Activated CD4-positive, alpha-beta T cell treated with anti-CD3 and anti-CD28 coated beads for 36 hours (primary cell): Measurements from ENCODE around the gene KREMEN1. TPM values are rescaled to one million over a fixed set of nuclear protein-coding genes. Genes with fewer than 3 reads are reported as not detected.

Experiments
- ATAC-seq: fragments of 200-7000 bp; cut with Tn5 transposase; one replicate; pipeline ENCODE4 v1.10.0; 2021; ENCODE audit warnings: mild to moderate bottlenecking, moderate library complexity
- CTCF ChIA-PET: fragments of 350-600 bp; sonication (Branson Sonifier 250); formaldehyde crosslinking; loops from one replicate; lab custom pipeline; 2021; ENCODE audit warnings: antibody characterized with exemption; lab: Charles Lee
- POLR2A ChIA-PET: fragments of 350-600 bp; sonication (Branson Sonifier 250); formaldehyde crosslinking; loops from one replicate; lab custom pipeline; 2021; ENCODE audit warnings: antibody characterized with exemption, inconsistent platforms; lab: Charles Lee
- DNase-seq: peaks from one replicate; pipeline ENCODE4 v3.0.0-alpha.2; 2020
- H3K27ac Mint-ChIP-seq: one replicate; pipeline ENCODE4 v1.8.0; 2021; ENCODE audit warnings: mixed read lengths
- H3K27me3 Mint-ChIP-seq: one replicate; pipeline ENCODE4 v1.8.0; 2021; ENCODE audit warnings: mixed read lengths
- H3K36me3 Mint-ChIP-seq: one replicate; pipeline ENCODE4 v1.8.0; 2021; ENCODE audit warnings: low read depth, mixed read lengths
- H3K4me1 Mint-ChIP-seq: one replicate; pipeline ENCODE4 v1.8.0; 2021; ENCODE audit warnings: mixed read lengths
- H3K4me3 Mint-ChIP-seq: one replicate; pipeline ENCODE4 v1.8.0; 2021; ENCODE audit warnings: mild to moderate bottlenecking, moderate library complexity, mixed read lengths
- H3K9me3 Mint-ChIP-seq: one replicate; pipeline ENCODE4 v1.8.0; 2021; ENCODE audit warnings: low read depth, mixed read lengths
- intact Hi-C, 2 experiments: fragments of 100-400 bp; cut with DNase I in 1 of 2; cut with micrococcal nuclease in 1 of 2; formaldehyde crosslinking; loops; one replicate each; pipeline versions ENCODE4 v1.14.2 to v1.15.1; 2022 to 2024; cut with DNase I, micrococcal nuclease
- total RNA-seq, 2 experiments: library from RNA; stranded (reverse); gene quantifications; one replicate each; pipeline ENCODE4 v1.2.3, GENCODE V29; 2021

KREMEN1 gene
- total RNA-seq, 2 experiments from 2014 or later: 0.11 to 0.30 TPM

DNA sequence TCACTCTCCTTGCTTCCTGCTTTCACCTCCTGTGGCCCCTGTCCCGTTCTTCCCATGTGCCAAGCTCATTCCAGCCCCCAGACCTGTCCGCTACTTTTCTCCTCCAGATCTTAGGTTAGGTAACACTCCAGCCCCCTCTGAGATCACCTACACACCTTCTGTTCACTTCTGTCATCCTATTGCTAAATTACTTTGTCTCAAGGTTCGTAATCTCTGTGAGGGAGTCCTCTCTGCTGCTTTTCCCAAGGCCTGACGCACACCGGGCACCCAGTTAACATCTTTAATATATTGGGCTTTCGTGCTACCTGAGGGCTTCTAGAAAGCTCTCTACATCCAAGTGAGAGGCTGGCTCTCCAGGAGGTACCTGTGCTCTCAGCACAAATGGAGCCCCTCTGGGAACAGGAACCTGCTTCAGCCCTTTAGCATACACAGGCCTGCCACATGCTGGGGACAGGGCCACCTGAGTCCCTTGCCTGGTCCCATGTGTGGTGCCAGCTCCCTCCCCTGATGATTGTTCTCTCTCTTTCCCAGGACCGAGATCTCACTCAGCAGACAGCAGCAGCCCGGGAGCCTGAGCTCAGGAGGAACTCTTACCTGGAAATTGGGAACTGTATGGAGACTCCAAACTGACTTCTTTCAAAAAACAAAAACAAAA, 19.7 kb upstream of the KREMEN1 start:
- ATAC-seq (no peak), DNase-seq (no peak)
- Mint-ChIP-seq H3K4me1 (no peaks in the 10 kb centered on the region), H3K9me3 (no peaks in the 10 kb centered on the region), H3K27me3 (no peaks in the 10 kb centered on the region), H3K36me3 (peaks cover 2% of the 10 kb centered on the region), H3K4me3 (no peak overlapping the region), H3K27ac (no peak overlapping the region)
- POLR2A ChIA-PET: interaction anchor here (0.6 kb wide), 1 partner anchor 210 kb away, joined by 4 read pairs; no protein-coding TSS in a partner anchor
- CTCF ChIA-PET: interaction anchor here (0.7 to 4.3 kb wide), 5 partner anchors 12 to 452 kb away, joined by 3 to 21 read pairs (median 3); no protein-coding TSS in a partner anchor
- intact Hi-C loops: no loop called here

DNA sequence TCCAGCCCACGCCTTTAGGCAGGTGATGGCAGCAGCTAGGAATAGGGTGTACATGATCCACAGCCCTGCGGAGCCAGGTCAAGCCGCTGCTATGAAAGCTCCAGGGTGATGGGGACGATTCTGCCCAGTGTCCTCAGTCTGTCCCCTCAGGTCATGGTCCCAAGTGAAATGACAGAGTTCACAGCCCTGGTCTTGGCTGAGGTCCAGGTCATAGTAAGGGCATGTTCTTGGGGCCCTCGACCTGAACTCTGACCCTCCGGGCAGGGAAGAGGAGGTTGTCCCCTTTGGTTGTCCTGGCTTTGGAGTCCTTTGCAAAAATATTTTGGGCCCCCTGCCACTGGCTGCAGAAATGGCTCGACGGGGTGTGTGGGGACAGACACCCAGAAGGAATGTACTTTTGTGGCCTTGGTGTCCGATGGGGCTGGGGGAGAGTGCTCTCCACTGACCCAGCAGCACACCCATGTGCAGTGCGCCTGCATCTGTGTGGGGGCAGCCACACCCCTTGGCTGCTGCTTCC, 18.5 kb upstream of the KREMEN1 start:
- ChIA-PET CTCF (interaction anchor here (1.1 to 4.3 kb wide), 3 partner anchors 13 to 453 kb away, joined by 3 to 21 read pairs (median 5); no protein-coding TSS in a partner anchor), POLR2A (interaction anchor here (0.7 kb wide), 1 partner anchor 63 kb away, joined by 3 read pairs; no protein-coding TSS in a partner anchor)
- no peaks in the 10 kb centered on the region for H3K27me3 Mint-ChIP-seq
- peaks cover 2% of the 10 kb centered on the region for H3K36me3 Mint-ChIP-seq
- intact Hi-C loops: no loop called here
- H3K9me3 Mint-ChIP-seq: no peaks in the 10 kb centered on the region
- no peak overlapping the region for H3K27ac Mint-ChIP-seq
- ATAC-seq: no peak
- H3K4me3 Mint-ChIP-seq: no peak overlapping the region
- no peaks in the 10 kb centered on the region for H3K4me1 Mint-ChIP-seq
- DNase-seq: no peak

DNA sequence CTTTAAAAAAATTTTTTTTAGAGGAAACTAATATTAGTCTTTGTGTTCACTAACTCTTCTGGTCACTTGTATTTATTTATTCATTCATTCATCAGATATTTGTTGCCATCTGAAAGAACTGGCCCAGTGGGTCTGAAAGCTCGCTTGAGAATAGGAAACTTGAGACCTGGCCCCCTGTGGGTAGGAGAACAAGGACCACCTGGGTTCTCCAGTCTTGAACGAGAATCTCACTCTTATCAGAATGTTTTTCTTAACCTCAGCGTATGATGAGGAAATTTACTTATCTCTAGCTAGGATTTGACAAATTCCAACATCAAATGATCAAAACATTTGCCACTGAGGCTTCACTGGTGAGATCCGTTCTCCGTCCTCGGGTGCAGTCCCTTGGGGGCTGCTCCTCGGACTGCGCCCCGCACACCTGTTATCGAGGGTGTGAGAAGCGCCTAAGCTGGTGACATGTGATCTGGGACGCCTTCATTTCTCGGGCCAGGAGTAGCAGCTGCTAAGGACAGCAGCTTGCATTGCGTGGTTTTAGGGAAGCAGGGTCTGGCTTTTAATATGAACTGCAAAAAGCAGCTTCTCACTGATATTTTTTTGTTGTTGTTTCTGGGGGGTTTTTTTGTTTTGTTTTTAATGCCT, 17.5 kb upstream of the KREMEN1 start:
- ChIA-PET POLR2A (no interaction called here), CTCF (interaction anchor here (0.9 to 4.3 kb wide), 2 partner anchors 12 to 14 kb away, joined by 4 to 21 read pairs; no protein-coding TSS in a partner anchor)
- DNase-seq (no peak), ATAC-seq (no peak)
- intact Hi-C loops: no loop called here
- H3K36me3 Mint-ChIP-seq: no peaks in the 10 kb centered on the region
- no peaks in the 10 kb centered on the region for H3K9me3 Mint-ChIP-seq
- H3K4me1 Mint-ChIP-seq: no peaks in the 10 kb centered on the region
- no peak overlapping the region for H3K4me3 Mint-ChIP-seq
- no peak overlapping the region for H3K27ac Mint-ChIP-seq
- H3K27me3 Mint-ChIP-seq: peaks cover 4% of the 10 kb centered on the region

DNA sequence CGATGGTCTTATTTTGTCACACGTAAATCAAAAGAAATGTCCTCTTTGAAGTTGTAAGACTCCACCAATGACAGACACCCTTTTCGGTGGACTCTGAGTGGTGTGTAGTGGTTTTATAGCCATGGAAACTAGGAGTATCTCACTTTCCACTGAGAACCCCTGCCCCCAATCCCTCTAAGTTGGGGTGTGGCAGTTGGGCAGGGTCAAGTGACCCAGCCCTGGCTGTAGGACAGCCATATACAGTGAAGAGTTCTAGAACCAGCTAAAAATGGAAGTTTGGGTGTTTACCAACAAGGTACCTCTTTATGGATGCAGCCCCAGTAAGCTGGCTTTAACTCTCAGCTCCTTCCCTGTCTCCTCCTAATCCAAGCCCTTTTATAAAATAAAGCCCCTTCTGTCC, 16.4 kb upstream of the KREMEN1 start:
- no peaks in the 10 kb centered on the region for H3K9me3 Mint-ChIP-seq
- CTCF ChIA-PET: interaction anchor here (0.6 to 4.3 kb wide), 2 partner anchors 15 to 136 kb away, joined by 3 to 21 read pairs; no protein-coding TSS in a partner anchor

DNA sequence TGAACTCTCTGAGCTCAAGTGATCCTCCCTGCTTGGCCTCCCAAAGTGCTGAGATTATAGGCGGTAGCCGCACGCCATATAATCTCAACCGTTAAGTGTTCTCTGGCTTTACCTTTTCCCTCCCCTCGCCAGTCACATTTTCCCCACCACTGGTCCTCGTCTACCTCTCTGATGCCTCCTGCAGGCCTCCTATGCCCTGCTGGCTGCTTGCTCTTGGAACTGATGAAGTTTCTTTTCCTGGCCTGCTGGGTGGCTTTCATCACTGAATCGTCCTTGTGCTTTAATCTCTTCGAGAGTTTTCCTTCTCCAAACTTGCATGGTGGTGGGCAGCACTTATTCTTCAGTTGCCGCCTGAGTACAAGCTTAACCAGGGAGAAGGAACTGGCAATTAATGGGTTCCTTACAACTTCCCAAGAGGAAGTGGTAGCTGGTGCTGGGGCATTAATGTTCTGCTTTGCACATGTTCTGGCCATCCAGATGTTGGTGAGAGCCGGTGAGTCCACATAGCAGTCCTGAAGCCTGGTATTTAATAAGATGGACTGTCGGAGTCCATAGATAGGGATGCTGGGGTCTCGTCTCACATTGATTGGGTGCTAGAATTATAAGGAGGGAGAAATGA, 12.5 kb upstream of the KREMEN1 start:
- ChIA-PET POLR2A (interaction anchor here (0.6 kb wide), 2 partner anchors 152 to 543 kb away, joined by 3 read pairs; partner anchors contain the start of gene NF2), CTCF (interaction anchor here (0.6 kb wide), 1 partner anchor 207 kb away, joined by 4 read pairs; no protein-coding TSS in a partner anchor)
- Mint-ChIP-seq H3K4me1 (peaks cover under 1% of the 10 kb centered on the region), H3K27ac (no peak overlapping the region), H3K27me3 (peaks cover 11% of the 10 kb centered on the region), H3K9me3 (no peaks in the 10 kb centered on the region), H3K4me3 (no peak overlapping the region), H3K36me3 (no peaks in the 10 kb centered on the region)
- no peak for ATAC-seq
- DNase-seq: no peak
- intact Hi-C loops: no loop called here

More for the DNA sequence above, 16.4 kb upstream of the KREMEN1 start:
- H3K27me3 Mint-ChIP-seq: peaks cover 9% of the 10 kb centered on the region
- intact Hi-C loops: no loop called here
- POLR2A ChIA-PET: no interaction called here
- H3K4me3 Mint-ChIP-seq: no peak overlapping the region
- ATAC-seq: no peak
- H3K4me1 Mint-ChIP-seq: no peaks in the 10 kb centered on the region
- no peaks in the 10 kb centered on the region for H3K36me3 Mint-ChIP-seq
- no peak overlapping the region for H3K27ac Mint-ChIP-seq
- DNase-seq: no peak

DNA sequence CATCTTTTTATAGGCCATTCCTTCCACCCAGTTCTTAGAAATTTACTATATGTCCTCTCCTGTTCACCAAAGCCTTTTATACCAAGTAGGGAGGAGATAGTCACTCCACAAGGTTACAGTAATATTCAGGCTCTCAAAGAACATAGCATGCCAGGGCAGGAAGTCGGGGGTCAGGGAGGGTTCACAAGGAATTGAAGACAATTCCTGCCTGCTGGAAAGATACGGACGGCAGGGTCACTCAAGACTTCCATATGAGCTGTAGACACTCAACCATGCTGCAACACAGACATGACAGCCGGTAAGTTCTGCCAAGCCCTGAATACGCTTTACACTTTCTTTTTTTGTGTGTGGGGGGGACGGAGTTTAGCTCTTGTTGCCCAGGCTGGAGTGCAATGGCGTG, 11.9 kb upstream of the KREMEN1 start:
- Mint-ChIP-seq H3K36me3 (no peaks in the 10 kb centered on the region), H3K4me3 (no peak overlapping the region), H3K4me1 (peaks cover 4% of the 10 kb centered on the region), H3K9me3 (no peaks in the 10 kb centered on the region), H3K27ac (no peak overlapping the region), H3K27me3 (peaks cover 14% of the 10 kb centered on the region)
- DNase-seq: no peak
- POLR2A ChIA-PET: interaction anchor here (0.6 kb wide), 1 partner anchor 543 kb away, joined by 3 read pairs; the partner anchor contains the start of gene NF2
- CTCF ChIA-PET: interaction anchor here (1.3 kb wide), 1 partner anchor 20 kb away, joined by 3 read pairs; no protein-coding TSS in a partner anchor
- no peak for ATAC-seq
- intact Hi-C loops: no loop called here

DNA sequence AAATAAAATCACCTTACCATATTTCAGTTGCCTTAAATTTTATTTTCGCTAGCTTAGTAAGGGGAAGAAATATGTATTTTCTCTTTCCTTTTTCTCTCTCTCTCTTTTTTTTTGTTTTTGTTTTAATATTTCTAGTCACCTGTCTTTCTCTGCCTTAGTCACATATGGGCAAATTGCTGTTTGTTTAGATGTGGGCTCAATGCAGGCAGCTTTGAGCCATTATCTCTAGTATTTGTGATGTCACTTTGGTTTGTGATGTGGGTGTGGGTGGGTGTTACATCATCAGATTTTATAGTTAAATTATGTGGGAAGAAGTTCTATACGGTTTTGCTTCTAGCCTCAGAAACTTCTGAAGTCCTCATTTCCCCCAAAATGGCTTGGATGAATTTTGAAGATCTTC, 11.1 kb upstream of the KREMEN1 start, which contains the start of gene C22orf31:
Gene C22orf31 (minus strand): TSS at position 59 of the 400 bp plus-strand sequence. CDS start 39 bp downstream, at position 20.
- ChIA-PET CTCF (interaction anchor here (1.3 kb wide), 1 partner anchor 21 kb away, joined by 3 read pairs; no protein-coding TSS in a partner anchor), POLR2A (no interaction called here)
- ATAC-seq: no peak
- H3K27me3 Mint-ChIP-seq: peaks cover 18% of the 10 kb centered on the region
- no peak within 1 kb of the TSS for H3K27ac Mint-ChIP-seq
- intact Hi-C loops: no loop called here
- no peak within 1 kb of the TSS for H3K4me3 Mint-ChIP-seq
- DNase-seq: no peak
- H3K9me3 Mint-ChIP-seq: no peaks in the 10 kb centered on the region
- peaks cover 10% of the 10 kb centered on the region for H3K4me1 Mint-ChIP-seq
- no peaks in the 10 kb centered on the region for H3K36me3 Mint-ChIP-seq

DNA sequence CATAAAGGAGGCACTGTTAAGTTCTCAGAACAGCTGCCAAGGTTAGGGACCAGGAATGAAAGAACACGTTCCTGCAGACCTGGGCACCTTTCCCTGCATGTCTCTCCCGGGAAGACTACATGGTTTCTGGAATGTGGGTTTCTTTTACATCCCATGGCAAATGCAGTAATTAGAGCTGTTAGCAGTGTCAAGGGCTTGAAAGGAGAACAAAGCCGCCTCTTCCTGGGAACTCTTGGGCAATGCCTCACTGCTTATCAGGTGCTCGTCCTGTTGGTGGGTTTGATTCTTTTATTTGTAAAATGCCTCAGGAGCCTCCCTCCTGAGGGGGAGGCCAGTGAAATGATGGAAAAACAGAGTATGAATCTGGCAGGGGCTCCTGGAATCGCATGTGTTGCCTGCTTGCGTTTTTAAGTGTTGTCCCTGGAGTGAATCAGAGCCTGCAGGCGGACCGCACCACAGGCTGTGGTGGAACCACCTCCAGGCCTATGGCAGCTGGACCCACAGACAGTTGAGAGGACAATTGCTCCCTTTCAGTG, 10.5 kb upstream of the KREMEN1 start:
- Mint-ChIP-seq H3K27me3 (peaks cover 20% of the 10 kb centered on the region), H3K4me3 (no peak overlapping the region), H3K4me1 (peaks cover 11% of the 10 kb centered on the region), H3K36me3 (no peaks in the 10 kb centered on the region), H3K27ac (no peak overlapping the region), H3K9me3 (no peaks in the 10 kb centered on the region)
- ATAC-seq: no peak
- intact Hi-C loops: no loop called here
- no peak for DNase-seq
- POLR2A ChIA-PET: no interaction called here
- CTCF ChIA-PET: interaction anchor here (1.3 kb wide), 1 partner anchor 21 kb away, joined by 3 read pairs; no protein-coding TSS in a partner anchor

DNA sequence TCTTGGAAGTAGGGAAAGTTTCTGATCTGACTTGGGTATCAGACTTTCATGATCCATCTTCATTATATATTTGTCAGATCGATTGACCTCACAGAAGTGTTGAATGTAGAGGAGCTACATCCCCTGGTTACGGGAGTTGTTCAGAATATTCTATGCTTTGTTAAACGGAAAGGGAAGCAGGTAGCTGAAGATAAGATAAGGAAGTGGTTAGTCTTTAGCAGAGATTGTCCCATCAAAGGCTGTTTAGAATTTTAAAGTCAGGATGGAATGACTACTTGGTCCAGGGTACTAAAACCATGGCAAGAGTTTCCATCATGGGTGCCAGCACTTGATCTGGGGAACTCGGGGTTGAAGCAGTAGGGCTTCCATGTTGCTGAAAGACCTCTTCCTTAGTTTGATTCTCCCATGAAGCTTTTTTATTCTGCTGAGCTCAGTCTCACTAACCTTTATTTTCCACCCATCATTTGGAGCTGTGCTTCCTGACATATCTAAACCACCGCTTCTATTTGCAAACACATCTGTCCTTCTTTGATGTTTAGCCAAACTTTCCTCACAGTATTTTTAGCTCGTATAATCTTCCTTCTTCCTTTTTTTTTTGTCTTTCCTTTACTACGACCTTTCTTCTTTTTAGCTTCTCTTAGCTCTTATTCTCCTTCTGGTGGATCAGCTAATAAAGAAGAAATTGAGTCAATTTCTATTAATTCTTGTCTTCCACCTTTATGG, 7.2 kb upstream of the KREMEN1 start:
- no peak for ATAC-seq
- Mint-ChIP-seq H3K4me3 (no peak overlapping the region), H3K27ac (no peak overlapping the region), H3K27me3 (peaks cover 27% of the 10 kb centered on the region), H3K4me1 (peaks cover 11% of the 10 kb centered on the region), H3K36me3 (no peaks in the 10 kb centered on the region), H3K9me3 (no peaks in the 10 kb centered on the region)
- DNase-seq: no peak
- intact Hi-C loops: no loop called here
- ChIA-PET CTCF (interaction anchor here (0.6 to 1.2 kb wide), 3 partner anchors 25 to 180 kb away, joined by 3 to 6 read pairs (median 3); no protein-coding TSS in a partner anchor), POLR2A (interaction anchor here (0.8 kb wide), 1 partner anchor 154 kb away, joined by 3 read pairs; no protein-coding TSS in a partner anchor)

DNA sequence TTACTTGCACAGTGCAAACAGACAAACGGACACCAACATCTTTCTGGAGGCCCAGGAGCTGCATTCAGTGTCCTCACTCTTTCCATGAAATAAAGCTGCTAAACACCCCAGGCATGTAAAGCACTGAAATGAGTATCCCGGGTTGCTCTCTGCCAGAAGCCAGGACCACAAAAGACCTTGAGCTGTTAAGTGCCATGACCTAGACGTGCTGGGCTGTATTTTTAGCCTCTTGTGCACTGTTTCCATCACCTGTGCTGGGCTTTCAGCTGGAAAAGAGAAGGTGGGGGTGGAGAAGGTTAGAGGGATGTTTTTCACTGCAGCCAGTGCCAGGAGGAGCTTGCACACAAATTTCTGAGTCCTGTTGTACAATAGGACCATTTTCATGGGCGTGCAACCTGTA, 3.4 kb upstream of the KREMEN1 start:
- CTCF ChIA-PET: no interaction called here
- H3K27me3 Mint-ChIP-seq: peaks cover 41% of the 10 kb centered on the region
- no peaks in the 10 kb centered on the region for H3K9me3 Mint-ChIP-seq
- H3K36me3 Mint-ChIP-seq: no peaks in the 10 kb centered on the region
- intact Hi-C loops: no loop called here
- H3K4me1 Mint-ChIP-seq: peaks cover 26% of the 10 kb centered on the region
- ATAC-seq (no peak), DNase-seq (no peak)
- POLR2A ChIA-PET: no interaction called here
- H3K4me3 Mint-ChIP-seq: no peak overlapping the region
- H3K27ac Mint-ChIP-seq: no peak overlapping the region
